ENCODE results near the gene ASF1B. TPM values are rescaled to one million over a fixed set of nuclear protein-coding genes. Genes with fewer than 3 reads are reported as not detected.

The ASF1B gene
- polyA plus RNA-seq, 1 experiment, result 11.1 TPM

GRCh38 chr19:14164724-14165493, 28.5 kb upstream of the ASF1B start:
- no peak for TF ChIP-seq CTCF (IDR thresholded peaks at IDR 0.05; ENCODE audit: insufficient read depth, low read depth, low read length)
- Histone ChIP-seq H3K27me3 (ENCODE audit: control insufficient read depth, insufficient read depth, low read length) (peaks cover 1% of the 10 kb centered on the region; the same call in 1 of the 2 replicates), H3K4me3 (ENCODE audit: low read depth, low read length) (no peak overlapping the region), H3K36me3 (ENCODE audit: control insufficient read depth, insufficient read depth, low read length) (no peaks in the 10 kb centered on the region)
- ChIA-PET POLR2A (no interaction called here), CTCF (interaction anchor here (1.0 kb wide), 1 partner anchor 183 kb away, joined by 3 read pairs; no protein-coding TSS in a partner anchor)
- DNase-seq (ENCODE audit: low read depth), result no peak

- POLR2A ChIA-PET, result no interaction called here
These were observed 27.7 kb upstream of the ASF1B start for GRCh38 chr19:14164082-14164481.

GRCh38 chr19:14162871-14163297, 26.5 kb upstream of the ASF1B start:
- ChIA-PET POLR2A (no interaction called here), CTCF (no interaction called here)
- no peak for TF ChIP-seq CTCF (IDR thresholded peaks at IDR 0.05; ENCODE audit: insufficient read depth, low read depth, low read length)
- Histone ChIP-seq H3K36me3 (ENCODE audit: control insufficient read depth, insufficient read depth, low read length) (no peaks in the 10 kb centered on the region), H3K27me3 (ENCODE audit: control insufficient read depth, insufficient read depth, low read length) (peaks cover 1% of the 10 kb centered on the region; the same call in 1 of the 2 replicates), H3K4me3 (ENCODE audit: low read depth, low read length) (no peak overlapping the region)
- no peak for DNase-seq (ENCODE audit: low read depth)

More at GRCh38 chr19:14164082-14164481, 27.7 kb upstream of the ASF1B start:
- CTCF ChIA-PET, result no interaction called here
- H3K36me3 ChIP-seq (ENCODE audit: control insufficient read depth, insufficient read depth, low read length), result no peaks in the 10 kb centered on the region
- no peak for DNase-seq (ENCODE audit: low read depth)
- TF ChIP-seq CTCF (IDR thresholded peaks at IDR 0.05; ENCODE audit: insufficient read depth, low read depth, low read length), result no peak
- no peak overlapping the region for H3K4me3 ChIP-seq (ENCODE audit: low read depth, low read length)
- H3K27me3 ChIP-seq (ENCODE audit: control insufficient read depth, insufficient read depth, low read length), result peaks cover 1% of the 10 kb centered on the region; the same call in 1 of the 2 replicates

- H3K4me3 ChIP-seq (ENCODE audit: low read depth, low read length), result no peak overlapping the region
- DNase-seq (ENCODE audit: low read depth), result no peak
- ChIA-PET POLR2A (no interaction called here), CTCF (interaction anchor here (0.8 kb wide), 1 partner anchor 19 kb away, joined by 3 read pairs; no protein-coding TSS in a partner anchor)
- H3K36me3 ChIP-seq (ENCODE audit: control insufficient read depth, insufficient read depth, low read length), result peaks cover 1% of the 10 kb centered on the region; the same call in 1 of the 2 replicates
- no peaks in the 10 kb centered on the region; the same call in 1 of the 2 replicates for H3K27me3 ChIP-seq (ENCODE audit: control insufficient read depth, insufficient read depth, low read length)
- no peak for TF ChIP-seq CTCF (IDR thresholded peaks at IDR 0.05; ENCODE audit: insufficient read depth, low read depth, low read length)
These were observed 24.9 kb upstream of the ASF1B start for GRCh38 chr19:14161305-14161704.

- no peak for DNase-seq (ENCODE audit: low read depth)
- CTCF ChIA-PET, result interaction anchor here (1.5 to 1.8 kb wide), 2 partner anchors 57 to 188 kb away, joined by 4 to 7 read pairs; no protein-coding TSS in a partner anchor
These were observed 23.8 kb upstream of the ASF1B start for GRCh38 chr19:14160017-14160703.

More at GRCh38 chr19:14160017-14160703, 23.8 kb upstream of the ASF1B start:
- no peaks in the 10 kb centered on the region; the same call in 1 of the 2 replicates for H3K27me3 ChIP-seq (ENCODE audit: control insufficient read depth, insufficient read depth, low read length)
- peaks cover 3% of the 10 kb centered on the region for H3K36me3 ChIP-seq (ENCODE audit: control insufficient read depth, insufficient read depth, low read length)
- POLR2A ChIA-PET, result no interaction called here
- TF ChIP-seq CTCF (IDR thresholded peaks at IDR 0.05; ENCODE audit: insufficient read depth, low read depth, low read length), result no peak
- H3K4me3 ChIP-seq (ENCODE audit: low read depth, low read length), result no peak overlapping the region
